Psoas muscle (tissue), 8 donors: Measurements from ENCODE around the gene TSPAN16. TPM values are rescaled to one million over a fixed set of nuclear protein-coding genes. Genes with fewer than 3 reads are reported as not detected.
"Not testable (repeated sequence)": the region's sequence is repeated elsewhere in the genome, so short reads cannot be mapped to it uniquely, and the experiment has no call there.

Source experiments
- ATAC-seq, 4 donors: fragments of 200-7000 bp; cut with Tn5 transposase; one replicate each; pipeline ENCODE4 v1.9.1; 2020; ENCODE audit warnings: moderate library complexity in 3 of 4, mild to moderate bottlenecking in 2 of 4
- DNase-seq, 2 donors: peaks; one replicate each; pipeline ENCODE4 v3.0.0-alpha.2; 2020
- H3K27ac ChIP-seq: fragments of 200-600 bp; one replicate; pipeline ENCODE4 v1.8.0; 2022
- H3K27me3 ChIP-seq, 3 donors: fragments of 200-600 bp in 1 of 3; one replicate each; pipeline versions ENCODE4 v1.6.1 to v1.8.0; 2013 to 2022; ENCODE audit warnings: low read length in 2 of 3, mild to moderate bottlenecking in 2 of 3, moderate library complexity in 1 of 3; ENCODE audit not compliant: insufficient read depth in 3 of 3
- H3K36me3 ChIP-seq, 2 donors: fragments of 200-600 bp in 1 of 2; one replicate each; pipeline versions ENCODE4 v1.6.1 to v1.8.0; 2013 to 2022; ENCODE audit warnings: low read depth in 1 of 2, mild to moderate bottlenecking in 1 of 2, moderate library complexity in 1 of 2; ENCODE audit not compliant: insufficient read depth in 1 of 2
- H3K4me1 ChIP-seq: fragments of 200-600 bp; one replicate; pipeline ENCODE4 v1.8.0; 2022
- H3K4me3 ChIP-seq: fragments of 200-600 bp; one replicate; pipeline ENCODE4 v1.8.0; 2022; ENCODE audit warnings: mild to moderate bottlenecking
- H3K9me3 ChIP-seq: fragments of 200-600 bp; one replicate; pipeline ENCODE4 v1.8.0; 2022
- WGBS, 3 donors: extraction: QIAGEN DNeasy Blood & Tissue Kit; methylation state at CpG; one replicate each; pipeline versions ENCODE4 v1.1.6 to v1.1.7; 2013; 5-methylcytosine and 5-hydroxymethylcytosine counted together
- intact Hi-C, 2 donors: fragments of 100-400 bp; cut with DNase I; formaldehyde crosslinking; loops; one replicate each; pipeline versions ENCODE4 v1.11.0 to v1.14.2; 2022
- polyA plus RNA-seq, 3 donors: library from polyadenylated mRNA; stranded (reverse); fragments of 200-250 nt; gene quantifications; one replicate each; pipeline ENCODE4 v1.2.3, GENCODE V29; 2013
- total RNA-seq, 4 donors: library from RNA; stranded (reverse); fragmentation: NEBNext Ultra II Directional in 2 of 4; extraction: Animal tissue kit (Norgen Biotek cat#: 25700) in 2 of 4; gene quantifications; one replicate each; pipeline versions ENCODE4 v1.2.1 to v1.2.4, GENCODE V29; 2021 to 2023
- TF ChIP-seq, protein P1 (sequence below): fragments of 200-600 bp; IDR thresholded peaks from one replicate; pipeline ENCODE4 v1.8.0; 2022; ENCODE audit warnings: antibody characterized with exemption
- donor health status: healthy with polysubstance abuse.
- donor health status: DM: no; HTN: no; CAD: no; lungs with moderate emphysema.
- donor health status: Bipolar disorder and iron deficiency.
- donor health status: healthy.
- donor health status: DM: yes; HTN: yes; CAD: no.
- donor health status: DM: no; HTN: no; CAD: no.
- donor health status: DM: no; HTN: no; CAD: no.
- donor health status: DM: yes; HTN: yes; CAD: no.

TSPAN16 gene
- total and polyA plus RNA-seq, 7 donors: not detected

DNA sequence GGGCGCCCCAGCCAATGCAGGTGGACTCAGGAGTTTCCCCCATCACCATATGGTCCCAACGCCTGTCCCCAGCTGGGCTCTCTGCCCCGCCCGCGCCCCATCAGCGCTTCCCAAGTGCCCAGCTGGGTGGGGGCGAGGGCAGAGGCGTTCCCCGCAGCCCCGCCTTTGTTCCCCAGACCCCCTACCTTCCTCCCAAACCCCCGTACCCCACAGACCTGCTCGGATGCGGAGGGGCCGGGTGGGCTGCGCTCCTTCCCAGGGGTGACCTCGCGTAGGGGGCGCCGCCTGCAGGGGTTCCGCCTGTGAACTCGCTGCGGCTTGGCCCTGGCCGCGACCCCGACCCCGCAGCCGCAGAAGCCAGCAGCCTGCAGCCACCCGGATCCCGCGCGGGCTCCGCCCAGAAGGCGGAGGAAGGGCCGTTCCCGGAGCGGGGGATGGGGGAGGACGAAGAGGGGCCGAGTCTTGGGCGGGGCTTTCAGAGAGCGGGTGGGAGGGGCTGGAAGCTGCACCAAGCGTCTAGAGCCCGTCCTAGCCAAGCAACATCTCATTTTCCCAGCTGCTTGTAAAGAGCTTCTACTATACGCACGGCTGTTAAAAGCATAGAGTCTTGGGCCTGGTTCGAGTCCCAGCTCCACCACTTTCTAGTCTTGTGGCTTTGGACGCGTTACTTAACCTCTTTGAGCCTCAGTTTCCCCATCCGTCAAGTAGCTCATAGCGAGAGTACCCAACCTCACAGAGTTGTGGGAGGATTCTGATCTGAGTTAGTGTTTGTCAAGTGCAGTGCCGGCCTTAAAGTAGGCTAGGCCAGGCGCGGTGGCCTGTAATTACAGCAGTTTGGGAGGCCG is 43.5 kb downstream of the TSPAN16 start, which contains the start of gene RAB3D:
Gene RAB3D (minus strand): TSS at position 404 of the 845 bp plus-strand sequence. CDS start 2,258 bp downstream, outside the sequence.
- 12 to 19% (median 12%) methylated on average over 47 to 53 of the region's 53 CpGs for WGBS, 3 donors
- no peaks in the 10 kb centered on the region for H3K27me3 ChIP-seq
- peaks cover 5% of the 10 kb centered on the region for H3K4me1 ChIP-seq
- peaks cover 4 to 49% of the 10 kb centered on the region in 2 donors for H3K36me3 ChIP-seq
- ATAC-seq: peak; percentile 65 to 84 (median 82)
- H3K4me3 ChIP-seq: peak within 1 kb of the TSS; percentile 69
- peak; percentile 90 to 95 for DNase-seq
- H3K9me3 ChIP-seq: no peaks in the 10 kb centered on the region
- intact Hi-C loops: no loop called here
- TF ChIP-seq, protein P1, sequence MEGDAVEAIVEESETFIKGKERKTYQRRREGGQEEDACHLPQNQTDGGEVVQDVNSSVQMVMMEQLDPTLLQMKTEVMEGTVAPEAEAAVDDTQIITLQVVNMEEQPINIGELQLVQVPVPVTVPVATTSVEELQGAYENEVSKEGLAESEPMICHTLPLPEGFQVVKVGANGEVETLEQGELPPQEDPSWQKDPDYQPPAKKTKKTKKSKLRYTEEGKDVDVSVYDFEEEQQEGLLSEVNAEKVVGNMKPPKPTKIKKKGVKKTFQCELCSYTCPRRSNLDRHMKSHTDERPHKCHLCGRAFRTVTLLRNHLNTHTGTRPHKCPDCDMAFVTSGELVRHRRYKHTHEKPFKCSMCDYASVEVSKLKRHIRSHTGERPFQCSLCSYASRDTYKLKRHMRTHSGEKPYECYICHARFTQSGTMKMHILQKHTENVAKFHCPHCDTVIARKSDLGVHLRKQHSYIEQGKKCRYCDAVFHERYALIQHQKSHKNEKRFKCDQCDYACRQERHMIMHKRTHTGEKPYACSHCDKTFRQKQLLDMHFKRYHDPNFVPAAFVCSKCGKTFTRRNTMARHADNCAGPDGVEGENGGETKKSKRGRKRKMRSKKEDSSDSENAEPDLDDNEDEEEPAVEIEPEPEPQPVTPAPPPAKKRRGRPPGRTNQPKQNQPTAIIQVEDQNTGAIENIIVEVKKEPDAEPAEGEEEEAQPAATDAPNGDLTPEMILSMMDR: no peak
- peak within 1 kb of the TSS; percentile 63 for H3K27ac ChIP-seq

DNA sequence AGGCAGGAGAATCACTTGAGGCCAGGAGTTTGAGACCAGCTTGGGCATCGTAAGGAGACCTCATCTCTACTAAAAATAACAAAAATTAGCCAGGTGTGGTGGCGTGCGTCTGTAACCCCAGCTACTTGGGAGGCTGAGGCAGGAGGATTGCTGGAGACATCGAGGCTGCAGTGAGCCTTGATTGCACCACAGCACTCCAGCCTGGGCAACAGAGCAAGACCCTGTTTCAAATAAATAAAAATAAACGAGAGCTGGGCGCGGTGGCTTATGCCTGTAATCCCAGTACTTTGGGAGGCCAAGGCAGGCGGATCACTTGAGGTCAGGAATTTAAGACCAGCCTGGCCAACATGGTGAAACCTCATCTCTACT is 44.1 kb downstream of the TSPAN16 start:
- not testable (repeated sequence) for ATAC-seq
- WGBS, 3 donors: 48 to 74% (median 55%) methylated on average over 8 of the region's 8 CpGs
- H3K4me3 ChIP-seq: peak overlapping the region; percentile 69

DNA sequence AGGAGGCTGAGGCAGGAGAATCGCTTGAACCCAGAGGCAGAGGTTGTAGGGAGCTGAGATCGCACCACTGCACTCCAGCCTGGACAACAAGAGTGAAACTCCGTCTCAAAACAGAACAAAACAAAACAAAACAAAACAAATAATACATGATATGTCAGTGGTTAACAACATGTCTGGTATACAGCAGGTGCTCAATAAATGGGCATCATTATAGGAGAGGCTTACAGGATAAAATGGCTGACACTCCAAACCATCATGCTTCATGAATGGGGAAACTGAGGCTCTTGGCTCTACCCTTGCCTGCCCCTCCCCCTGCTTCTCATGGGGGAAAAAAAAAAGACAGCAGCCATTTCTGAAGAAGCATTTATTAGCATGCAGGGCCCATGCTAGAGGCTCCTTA is 46.5 kb downstream of the TSPAN16 start:
- no peaks in the 10 kb centered on the region for H3K9me3 ChIP-seq
- H3K36me3 ChIP-seq: peaks cover 0 to 22% of the 10 kb centered on the region in 2 donors
- no peak for ATAC-seq
- H3K27ac ChIP-seq: no peak overlapping the region
- TF ChIP-seq, protein P1: no peak
- peaks cover 14% of the 10 kb centered on the region for H3K4me1 ChIP-seq
- H3K27me3 ChIP-seq: no peaks in the 10 kb centered on the region
- 93 to 96% (median 95%) methylated on average over 3 of the region's 3 CpGs for WGBS, 3 donors
- intact Hi-C loops: no loop called here
- no peak overlapping the region for H3K4me3 ChIP-seq
- no peak for DNase-seq

More for the DNA sequence above, 44.1 kb downstream of the TSPAN16 start:
- intact Hi-C loops, DNase-seq, H3K27me3 ChIP-seq, H3K27ac ChIP-seq, H3K9me3 ChIP-seq: not testable (repeated sequence)
- H3K4me1 ChIP-seq: peaks cover 11% of the 10 kb centered on the region
- peaks cover 3 to 43% of the 10 kb centered on the region in 2 donors for H3K36me3 ChIP-seq

DNA sequence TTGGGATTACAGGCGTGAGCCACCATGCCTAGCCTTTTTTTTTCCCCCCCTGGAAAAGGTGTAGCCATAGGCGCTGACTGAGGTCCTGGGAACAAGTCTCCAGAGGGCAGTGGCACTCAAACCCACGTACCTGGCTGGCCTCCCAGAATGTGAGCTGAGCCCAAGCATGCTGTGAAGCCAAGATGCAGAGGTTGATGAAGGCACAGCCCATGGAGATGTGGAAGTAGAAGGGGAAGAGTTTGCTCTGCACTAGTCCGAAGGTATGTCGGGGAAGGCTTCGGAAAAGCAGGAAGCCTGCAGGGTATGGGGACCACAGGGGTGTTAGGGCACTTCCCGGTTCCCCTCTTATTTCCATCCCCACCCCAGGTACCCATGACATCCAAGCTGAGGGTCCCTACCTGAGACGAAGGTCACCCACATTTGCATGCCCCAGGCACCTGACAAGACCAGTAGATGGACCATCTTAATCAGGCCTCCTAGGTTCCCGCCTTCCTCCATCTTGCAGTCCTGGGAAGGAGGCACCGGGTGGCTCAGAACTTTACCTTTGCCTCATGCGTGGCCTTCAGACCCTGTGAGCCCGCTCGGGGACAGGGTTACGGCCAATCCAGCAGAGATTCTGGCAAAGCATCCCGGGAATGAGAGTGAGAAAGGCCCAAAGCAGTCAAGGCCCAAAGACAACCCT is 49.3 kb downstream of the TSPAN16 start:
- TF ChIP-seq, protein P1: no peak
- ATAC-seq: no peak
- H3K4me1 ChIP-seq: peaks cover 14% of the 10 kb centered on the region
- peaks cover 0 to 22% of the 10 kb centered on the region in 2 donors for H3K36me3 ChIP-seq
- H3K27me3 ChIP-seq: no peaks in the 10 kb centered on the region
- no peaks in the 10 kb centered on the region for H3K9me3 ChIP-seq
- WGBS, 3 donors: 41 to 47% (median 43%) methylated on average over 15 of the region's 15 CpGs
- intact Hi-C loops: no loop called here
- peak overlapping the region; percentile 76 for H3K27ac ChIP-seq
- no peak for DNase-seq
- H3K4me3 ChIP-seq: peak overlapping the region; percentile 87
